Measurements from ENCODE around the gene SNX5.

DNA sequence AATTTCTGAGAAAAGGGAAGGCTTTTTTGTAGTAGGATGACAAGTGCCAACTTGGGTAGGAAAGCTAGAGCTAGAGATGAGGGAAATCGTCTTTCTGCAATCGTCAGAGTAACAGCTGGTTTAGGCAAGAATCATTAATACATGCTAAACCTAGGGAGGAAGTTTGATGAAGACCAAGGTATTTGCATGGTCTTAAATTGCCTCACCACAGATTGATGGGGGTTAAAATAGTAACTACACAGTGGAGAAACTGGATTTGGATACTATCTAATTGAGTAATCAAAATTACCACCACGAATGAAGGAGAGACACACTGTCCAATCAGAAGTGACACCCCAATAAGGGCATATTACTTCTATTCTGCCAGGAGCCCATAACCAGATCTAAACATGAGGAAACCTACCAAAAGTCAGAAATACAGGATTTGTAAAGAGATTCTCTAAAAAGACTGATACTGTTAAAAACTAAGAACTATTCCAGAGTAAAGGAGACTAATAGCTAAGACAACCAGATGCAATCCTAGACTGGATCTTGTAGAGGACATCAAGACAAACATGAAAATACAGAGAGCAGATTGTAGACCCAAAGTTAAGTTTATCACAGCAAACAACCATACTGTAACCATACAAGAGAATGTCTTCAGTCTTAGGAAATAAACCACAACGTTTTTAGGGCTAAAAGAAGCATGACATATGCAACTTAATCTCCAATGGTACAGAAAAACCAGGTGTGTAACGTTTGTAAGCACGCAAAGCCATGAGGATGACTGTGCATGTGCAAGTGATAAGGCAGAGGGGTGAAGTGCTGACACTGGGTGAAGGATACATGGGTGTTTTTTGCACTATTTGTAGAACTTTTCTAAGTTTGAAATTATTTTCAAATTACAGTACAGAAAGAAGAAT, 21.8 kb downstream of the SNX5 start:
- TF ChIP-seq, protein P1, sequence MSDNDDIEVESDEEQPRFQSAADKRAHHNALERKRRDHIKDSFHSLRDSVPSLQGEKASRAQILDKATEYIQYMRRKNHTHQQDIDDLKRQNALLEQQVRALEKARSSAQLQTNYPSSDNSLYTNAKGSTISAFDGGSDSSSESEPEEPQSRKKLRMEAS (IDR thresholded peaks at IDR 0.05), result no peak
- TF ChIP-seq TAF1 (IDR thresholded peaks at IDR 0.05; ENCODE audit: low read depth), result no peak
- TF ChIP-seq EP300 (IDR thresholded peaks at IDR 0.05; ENCODE audit: borderline replicate concordance), result no peak
- no peak for TF ChIP-seq CEBPB (IDR thresholded peaks at IDR 0.05)
- TF ChIP-seq, protein P2, sequence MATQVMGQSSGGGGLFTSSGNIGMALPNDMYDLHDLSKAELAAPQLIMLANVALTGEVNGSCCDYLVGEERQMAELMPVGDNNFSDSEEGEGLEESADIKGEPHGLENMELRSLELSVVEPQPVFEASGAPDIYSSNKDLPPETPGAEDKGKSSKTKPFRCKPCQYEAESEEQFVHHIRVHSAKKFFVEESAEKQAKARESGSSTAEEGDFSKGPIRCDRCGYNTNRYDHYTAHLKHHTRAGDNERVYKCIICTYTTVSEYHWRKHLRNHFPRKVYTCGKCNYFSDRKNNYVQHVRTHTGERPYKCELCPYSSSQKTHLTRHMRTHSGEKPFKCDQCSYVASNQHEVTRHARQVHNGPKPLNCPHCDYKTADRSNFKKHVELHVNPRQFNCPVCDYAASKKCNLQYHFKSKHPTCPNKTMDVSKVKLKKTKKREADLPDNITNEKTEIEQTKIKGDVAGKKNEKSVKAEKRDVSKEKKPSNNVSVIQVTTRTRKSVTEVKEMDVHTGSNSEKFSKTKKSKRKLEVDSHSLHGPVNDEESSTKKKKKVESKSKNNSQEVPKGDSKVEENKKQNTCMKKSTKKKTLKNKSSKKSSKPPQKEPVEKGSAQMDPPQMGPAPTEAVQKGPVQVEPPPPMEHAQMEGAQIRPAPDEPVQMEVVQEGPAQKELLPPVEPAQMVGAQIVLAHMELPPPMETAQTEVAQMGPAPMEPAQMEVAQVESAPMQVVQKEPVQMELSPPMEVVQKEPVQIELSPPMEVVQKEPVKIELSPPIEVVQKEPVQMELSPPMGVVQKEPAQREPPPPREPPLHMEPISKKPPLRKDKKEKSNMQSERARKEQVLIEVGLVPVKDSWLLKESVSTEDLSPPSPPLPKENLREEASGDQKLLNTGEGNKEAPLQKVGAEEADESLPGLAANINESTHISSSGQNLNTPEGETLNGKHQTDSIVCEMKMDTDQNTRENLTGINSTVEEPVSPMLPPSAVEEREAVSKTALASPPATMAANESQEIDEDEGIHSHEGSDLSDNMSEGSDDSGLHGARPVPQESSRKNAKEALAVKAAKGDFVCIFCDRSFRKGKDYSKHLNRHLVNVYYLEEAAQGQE (IDR thresholded peaks at IDR 0.05; ENCODE audit: low read depth), result no peak
- TF ChIP-seq ZBTB7A (IDR thresholded peaks at IDR 0.05; ENCODE audit: low read depth), result no peak
